ENCODE data around the gene CKB.

Gene CKB

GRCh38 chr14:103533999-103534575 is 11.5 kb upstream of the CKB start:
- Histone ChIP-seq H3K4me2 (ENCODE audit: low read length) (no peak overlapping the region), H3K27me3 (ENCODE audit: control insufficient read depth, insufficient read depth, low read length) (no peaks in the 10 kb centered on the region), H3K36me3 (ENCODE audit: insufficient read depth, low read length) (peaks cover 24% of the 10 kb centered on the region), H3K4me3 (ENCODE audit: low read length) (no peak overlapping the region), H3K9ac (ENCODE audit: low read depth, low read length) (no peak overlapping the region), H3K4me1 (ENCODE audit: control insufficient read depth, insufficient read depth, low read length) (peaks cover 31% of the 10 kb centered on the region), H3K9me3 (replicated peaks; ENCODE audit: low read length) (no peaks in the 10 kb centered on the region)

GRCh38 chr14:103533137-103533998 is 10.7 kb upstream of the CKB start:
- H3K36me3 ChIP-seq (ENCODE audit: insufficient read depth, low read length) = peaks cover 24% of the 10 kb centered on the region

DNA sequence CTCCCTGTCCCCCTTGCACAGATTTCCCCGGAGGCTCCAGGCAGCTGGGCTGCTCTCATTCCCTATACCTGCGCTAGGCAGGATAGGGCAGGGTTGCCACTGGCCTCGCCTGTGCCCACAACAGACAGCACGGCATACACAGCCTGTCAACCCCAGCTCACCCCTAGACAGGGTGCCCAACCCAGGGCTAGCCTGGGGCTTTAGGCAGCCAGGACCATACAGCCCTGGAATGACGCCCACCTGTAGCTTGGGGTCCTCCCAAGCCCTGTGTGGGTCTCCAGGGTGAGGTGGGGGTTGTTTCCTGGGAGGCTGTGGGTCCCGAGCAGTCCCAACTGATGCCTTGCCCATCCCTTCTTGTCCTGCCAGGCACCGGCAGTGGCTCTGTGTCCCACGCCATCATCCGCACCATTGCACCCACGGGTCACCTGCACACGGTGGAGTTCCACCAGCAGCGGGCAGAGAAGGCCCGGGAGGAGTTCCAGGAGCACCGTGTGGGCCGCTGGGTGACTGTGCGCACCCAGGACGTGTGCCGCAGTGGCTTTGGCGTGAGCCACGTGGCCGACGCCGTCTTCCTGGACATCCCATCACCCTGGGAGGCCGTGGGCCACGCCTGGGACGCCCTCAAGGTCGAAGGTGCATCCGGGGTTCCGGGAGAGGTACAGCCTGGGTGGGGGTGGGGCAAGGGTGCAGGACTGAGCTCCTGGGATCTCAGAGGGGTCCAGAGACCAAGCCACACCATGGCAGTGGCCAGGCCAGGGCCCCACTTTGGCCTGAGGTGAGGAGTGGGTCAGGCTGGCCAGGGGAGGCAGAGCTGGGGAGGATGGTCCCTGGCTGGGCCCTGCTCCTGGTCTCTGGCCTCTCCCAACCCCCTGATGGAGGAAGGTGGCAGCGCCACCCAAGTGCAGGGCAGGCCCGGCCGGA is 9.8 kb upstream of the CKB start:
- Histone ChIP-seq H3K4me1 (ENCODE audit: control insufficient read depth, insufficient read depth, low read length) (peaks cover 31% of the 10 kb centered on the region), H3K4me3 (ENCODE audit: low read length) (no peak overlapping the region), H3K9ac (ENCODE audit: low read depth, low read length) (no peak overlapping the region), H3K27me3 (ENCODE audit: control insufficient read depth, insufficient read depth, low read length) (no peaks in the 10 kb centered on the region), H3K36me3 (ENCODE audit: insufficient read depth, low read length) (peaks cover 24% of the 10 kb centered on the region), H3K4me2 (ENCODE audit: low read length) (no peak overlapping the region), H3K9me3 (replicated peaks; ENCODE audit: low read length) (no peaks in the 10 kb centered on the region)

More at GRCh38 chr14:103533137-103533998, 10.7 kb upstream of the CKB start:
- no peaks in the 10 kb centered on the region for H3K27me3 ChIP-seq (ENCODE audit: control insufficient read depth, insufficient read depth, low read length)
- H3K4me3 ChIP-seq (ENCODE audit: low read length) = no peak overlapping the region
- H3K4me2 ChIP-seq (ENCODE audit: low read length) = no peak overlapping the region
- H3K9ac ChIP-seq (ENCODE audit: low read depth, low read length) = no peak overlapping the region
- H3K4me1 ChIP-seq (ENCODE audit: control insufficient read depth, insufficient read depth, low read length) = peaks cover 30% of the 10 kb centered on the region
- no peaks in the 10 kb centered on the region for H3K9me3 ChIP-seq (replicated peaks; ENCODE audit: low read length)

DNA sequence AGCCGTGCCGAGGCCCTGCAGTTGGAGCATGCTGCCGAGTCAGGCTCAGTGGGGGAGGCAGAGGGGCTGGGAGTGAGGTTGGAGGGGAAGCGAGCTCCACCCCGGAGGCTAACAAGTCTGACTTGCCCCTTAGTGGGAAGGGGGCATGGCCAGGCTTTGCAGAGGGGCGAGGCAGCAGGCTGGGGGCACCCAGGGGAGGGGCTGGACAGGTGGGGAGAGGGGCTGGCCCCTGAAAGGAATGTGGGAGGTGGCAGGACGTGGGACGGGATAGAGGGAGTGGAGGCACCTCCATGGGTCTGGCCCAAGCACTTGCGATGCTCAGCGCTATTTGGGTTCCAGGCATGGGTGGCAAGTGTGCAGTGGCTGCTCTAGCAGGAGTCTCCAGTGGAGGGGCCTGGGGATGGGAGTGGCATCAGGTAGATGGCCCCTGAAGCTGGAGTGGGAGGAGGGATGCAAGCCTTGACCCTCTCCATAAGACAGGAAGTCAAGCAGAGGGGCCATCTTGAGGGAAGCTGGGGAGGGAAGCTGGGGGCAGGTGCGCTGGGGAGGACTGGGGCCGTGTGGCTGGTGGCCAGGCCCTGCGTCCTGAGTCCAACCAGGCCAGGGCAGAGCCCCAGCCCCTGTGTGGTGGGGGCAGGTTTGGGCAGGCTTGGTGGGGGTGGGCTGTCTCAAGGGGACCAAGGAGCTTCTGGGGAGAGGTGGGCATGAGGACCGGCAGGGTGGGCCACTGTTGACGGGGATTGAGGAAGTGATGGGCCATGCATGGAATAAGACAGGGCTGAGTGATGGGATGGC is 9.0 kb upstream of the CKB start:
- peaks cover 24% of the 10 kb centered on the region for H3K36me3 ChIP-seq (ENCODE audit: insufficient read depth, low read length)
- H3K9me3 ChIP-seq (replicated peaks; ENCODE audit: low read length) = no peaks in the 10 kb centered on the region
- no peak overlapping the region for H3K9ac ChIP-seq (ENCODE audit: low read depth, low read length)
- peaks cover 29% of the 10 kb centered on the region for H3K4me1 ChIP-seq (ENCODE audit: control insufficient read depth, insufficient read depth, low read length)
- no peak overlapping the region for H3K4me2 ChIP-seq (ENCODE audit: low read length)
- no peak overlapping the region for H3K4me3 ChIP-seq (ENCODE audit: low read length)
- no peaks in the 10 kb centered on the region for H3K27me3 ChIP-seq (ENCODE audit: control insufficient read depth, insufficient read depth, low read length)

GRCh38 chr14:103530831-103531230 is 8.2 kb upstream of the CKB start:
- H3K36me3 ChIP-seq (ENCODE audit: insufficient read depth, low read length) = peaks cover 19% of the 10 kb centered on the region
- no peaks in the 10 kb centered on the region for H3K9me3 ChIP-seq (replicated peaks; ENCODE audit: low read length)
- H3K4me1 ChIP-seq (ENCODE audit: control insufficient read depth, insufficient read depth, low read length) = peaks cover 28% of the 10 kb centered on the region
- no peaks in the 10 kb centered on the region for H3K27me3 ChIP-seq (ENCODE audit: control insufficient read depth, insufficient read depth, low read length)
- no peak overlapping the region for H3K9ac ChIP-seq (ENCODE audit: low read depth, low read length)
- H3K4me2 ChIP-seq (ENCODE audit: low read length) = no peak overlapping the region
- peak overlapping the region; percentile 100 for H3K4me3 ChIP-seq (ENCODE audit: low read length)

DNA sequence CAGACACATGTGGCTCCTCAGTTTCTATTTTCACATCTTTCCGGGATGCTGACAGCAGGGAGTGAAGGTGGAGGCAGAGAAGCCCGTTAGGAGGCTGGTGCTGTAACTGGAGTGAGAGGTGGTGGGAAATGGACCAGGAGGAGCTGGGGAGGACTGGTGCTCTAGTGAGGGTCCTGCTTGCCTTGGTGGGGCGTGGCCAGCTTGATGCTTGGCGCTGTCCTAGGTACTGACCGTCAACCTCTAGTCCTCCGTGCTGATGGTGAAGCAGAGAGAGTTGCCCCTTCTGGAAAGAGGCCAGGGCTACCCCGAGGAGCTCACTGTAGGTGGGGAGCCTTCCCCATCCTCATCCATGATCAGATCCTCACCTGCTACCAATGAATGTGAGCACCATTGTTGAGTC is 7.8 kb upstream of the CKB start:
- no peak overlapping the region for H3K9ac ChIP-seq (ENCODE audit: low read depth, low read length)
- no peaks in the 10 kb centered on the region for H3K9me3 ChIP-seq (replicated peaks; ENCODE audit: low read length)
- H3K4me2 ChIP-seq (ENCODE audit: low read length) = peak overlapping the region; percentile 98
- H3K27me3 ChIP-seq (ENCODE audit: control insufficient read depth, insufficient read depth, low read length) = no peaks in the 10 kb centered on the region
- peak overlapping the region; percentile 100 for H3K4me3 ChIP-seq (ENCODE audit: low read length)
- H3K36me3 ChIP-seq (ENCODE audit: insufficient read depth, low read length) = peaks cover 15% of the 10 kb centered on the region
- peaks cover 28% of the 10 kb centered on the region for H3K4me1 ChIP-seq (ENCODE audit: control insufficient read depth, insufficient read depth, low read length)

GRCh38 chr14:103529383-103530365 is 7.0 kb upstream of the CKB start:
- peak overlapping the region; percentile 94 for H3K9ac ChIP-seq (ENCODE audit: low read depth, low read length)
- H3K36me3 ChIP-seq (ENCODE audit: insufficient read depth, low read length) = peaks cover 7% of the 10 kb centered on the region
- peaks cover 28% of the 10 kb centered on the region for H3K4me1 ChIP-seq (ENCODE audit: control insufficient read depth, insufficient read depth, low read length)
- H3K27me3 ChIP-seq (ENCODE audit: control insufficient read depth, insufficient read depth, low read length) = no peaks in the 10 kb centered on the region
- no peaks in the 10 kb centered on the region for H3K9me3 ChIP-seq (replicated peaks; ENCODE audit: low read length)
- H3K4me3 ChIP-seq (ENCODE audit: low read length) = peak overlapping the region; percentile 100
- H3K4me2 ChIP-seq (ENCODE audit: low read length) = peak overlapping the region; percentile 98

- H3K27me3 ChIP-seq (ENCODE audit: control insufficient read depth, insufficient read depth, low read length) = peaks cover 4% of the 10 kb centered on the region
- peak within 1 kb of the TSS; percentile 100 for H3K4me3 ChIP-seq (ENCODE audit: low read length)
- H3K36me3 ChIP-seq (ENCODE audit: insufficient read depth, low read length) = peaks cover 3% of the 10 kb centered on the region
- H3K4me1 ChIP-seq (ENCODE audit: control insufficient read depth, insufficient read depth, low read length) = peaks cover 28% of the 10 kb centered on the region
- peak within 1 kb of the TSS; percentile 98 for H3K4me2 ChIP-seq (ENCODE audit: low read length)
- H3K9me3 ChIP-seq (replicated peaks; ENCODE audit: low read length) = no peaks in the 10 kb centered on the region
- peak within 1 kb of the TSS; percentile 94 for H3K9ac ChIP-seq (ENCODE audit: low read depth, low read length)
These were observed 6.2 kb upstream of the CKB start, which contains the start of gene TRMT61A for GRCh38 chr14:103528587-103529382. TRMT61A (plus strand) TSS chr14:103529196; CDS start chr14:103529979, 783 bp downstream.

DNA sequence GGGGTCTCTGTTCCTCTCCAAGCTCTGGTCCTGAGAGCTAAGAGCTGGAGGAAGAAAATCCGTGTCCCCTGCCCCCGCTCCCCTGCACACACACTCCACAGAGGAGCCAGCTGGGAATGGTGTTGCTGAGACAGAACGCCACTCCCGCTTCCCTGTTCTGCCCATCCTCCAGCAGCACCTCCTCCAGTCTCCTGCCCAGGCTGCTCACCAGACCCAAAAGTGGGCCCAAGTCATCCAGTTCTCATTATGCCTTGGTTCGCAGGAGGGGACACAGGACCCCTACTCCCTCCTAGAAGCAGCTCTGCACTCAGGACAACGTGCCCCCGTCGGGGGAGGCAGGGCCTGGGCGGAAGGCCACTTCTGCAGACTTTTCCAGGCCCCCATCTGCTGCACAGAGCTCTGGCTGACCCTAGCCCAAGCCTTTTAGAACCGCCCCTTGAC is 5.5 kb upstream of the CKB start:
- peaks cover 28% of the 10 kb centered on the region for H3K4me1 ChIP-seq (ENCODE audit: control insufficient read depth, insufficient read depth, low read length)
- peak overlapping the region; percentile 98 for H3K4me2 ChIP-seq (ENCODE audit: low read length)
- no peaks in the 10 kb centered on the region for H3K9me3 ChIP-seq (replicated peaks; ENCODE audit: low read length)
- peaks cover 11% of the 10 kb centered on the region for H3K27me3 ChIP-seq (ENCODE audit: control insufficient read depth, insufficient read depth, low read length)
- H3K36me3 ChIP-seq (ENCODE audit: insufficient read depth, low read length) = peaks cover 3% of the 10 kb centered on the region
- H3K9ac ChIP-seq (ENCODE audit: low read depth, low read length) = peak overlapping the region; percentile 90
- peak overlapping the region; percentile 100 for H3K4me3 ChIP-seq (ENCODE audit: low read length)
